ENCODE measurements around the gene RNU5B-1.

DNA sequence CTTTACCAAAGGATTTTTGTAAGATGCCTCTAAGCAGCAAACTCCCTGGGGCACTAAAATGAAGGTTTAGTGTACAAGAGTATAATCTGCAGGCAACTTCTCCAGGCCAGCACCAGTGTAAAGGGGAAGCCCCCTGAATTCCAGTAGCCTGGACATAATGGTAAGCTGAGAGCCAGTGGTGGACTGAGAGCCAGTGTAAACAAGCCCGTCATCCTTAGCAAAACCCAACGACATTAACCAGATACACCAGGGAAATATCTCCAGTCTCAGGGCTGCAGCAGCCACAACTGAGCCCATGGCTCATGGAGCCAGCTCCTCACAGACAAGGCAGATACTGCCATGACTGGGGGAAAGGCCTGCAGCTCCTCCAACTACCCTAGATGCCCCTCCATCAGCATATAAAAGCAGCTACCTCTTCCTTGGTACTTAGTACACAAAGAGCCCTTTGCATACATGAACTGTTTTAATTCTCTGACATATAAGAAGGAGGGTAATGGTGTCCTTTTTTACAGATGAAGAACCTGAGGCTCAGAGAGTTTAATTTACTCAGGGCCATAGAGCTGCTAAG, 39.5 kb upstream of the RNU5B-1 start:
- no peak for TF ChIP-seq EP300 (IDR thresholded peaks at IDR 0.05)
- TF ChIP-seq, protein P1, sequence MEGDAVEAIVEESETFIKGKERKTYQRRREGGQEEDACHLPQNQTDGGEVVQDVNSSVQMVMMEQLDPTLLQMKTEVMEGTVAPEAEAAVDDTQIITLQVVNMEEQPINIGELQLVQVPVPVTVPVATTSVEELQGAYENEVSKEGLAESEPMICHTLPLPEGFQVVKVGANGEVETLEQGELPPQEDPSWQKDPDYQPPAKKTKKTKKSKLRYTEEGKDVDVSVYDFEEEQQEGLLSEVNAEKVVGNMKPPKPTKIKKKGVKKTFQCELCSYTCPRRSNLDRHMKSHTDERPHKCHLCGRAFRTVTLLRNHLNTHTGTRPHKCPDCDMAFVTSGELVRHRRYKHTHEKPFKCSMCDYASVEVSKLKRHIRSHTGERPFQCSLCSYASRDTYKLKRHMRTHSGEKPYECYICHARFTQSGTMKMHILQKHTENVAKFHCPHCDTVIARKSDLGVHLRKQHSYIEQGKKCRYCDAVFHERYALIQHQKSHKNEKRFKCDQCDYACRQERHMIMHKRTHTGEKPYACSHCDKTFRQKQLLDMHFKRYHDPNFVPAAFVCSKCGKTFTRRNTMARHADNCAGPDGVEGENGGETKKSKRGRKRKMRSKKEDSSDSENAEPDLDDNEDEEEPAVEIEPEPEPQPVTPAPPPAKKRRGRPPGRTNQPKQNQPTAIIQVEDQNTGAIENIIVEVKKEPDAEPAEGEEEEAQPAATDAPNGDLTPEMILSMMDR (IDR thresholded peaks at IDR 0.05) = no peak

Measured in sigmoid colon (tissue), 4 donors.